Thymus (tissue), 14 donors: ENCODE results near the gene AFF2. TPM values are rescaled to one million over a fixed set of nuclear protein-coding genes. Genes with fewer than 3 reads are reported as not detected.

Source experiments
- DNase-seq, 9 donors: peaks; one replicate each; pipeline ENCODE4 v3.0.0-alpha.2; 2013; ENCODE audit warnings: low spot score in 9 of 9, low read depth in 6 of 9, missing footprints in 1 of 9
- H3K27ac ChIP-seq, 2 donors: one replicate each; pipeline ENCODE4 v1.5.1; 2013; ENCODE audit warnings: control low read depth in 1 of 2, low read depth in 1 of 2, low read length in 1 of 2, mild to moderate bottlenecking in 1 of 2, moderate library complexity in 1 of 2
- H3K27me3 ChIP-seq, 2 donors: one replicate each; pipeline ENCODE4 v1.5.1; 2013; ENCODE audit warnings: low read length in 1 of 2; ENCODE audit not compliant: control insufficient read depth in 2 of 2, insufficient read depth in 1 of 2
- H3K36me3 ChIP-seq, 2 donors: one replicate each; pipeline ENCODE4 v1.5.1; 2013; ENCODE audit warnings: low read length in 1 of 2, mild to moderate bottlenecking in 1 of 2, moderate library complexity in 1 of 2; ENCODE audit not compliant: control insufficient read depth in 2 of 2, insufficient read depth in 2 of 2
- H3K4me1 ChIP-seq, 2 donors: one replicate each; pipeline ENCODE4 v1.5.1; 2013; ENCODE audit warnings: low read length in 2 of 2; ENCODE audit not compliant: control insufficient read depth in 2 of 2, insufficient read depth in 2 of 2
- H3K4me3 ChIP-seq, 2 donors: one replicate each; pipeline ENCODE4 v1.5.1; 2013; ENCODE audit warnings: low read length in 2 of 2, control low read depth in 1 of 2, mild to moderate bottlenecking in 1 of 2
- H3K9me3 ChIP-seq, 2 donors: one replicate each; pipeline ENCODE4 v1.5.1; 2013; ENCODE audit warnings: low read length in 1 of 2, mild to moderate bottlenecking in 1 of 2; ENCODE audit not compliant: control insufficient read depth in 2 of 2, insufficient read depth in 1 of 2
- WGBS: extraction: QIAGEN DNeasy Blood & Tissue Kit; methylation state at CpG from one replicate; pipeline ENCODE4 v1.1.7; 2013; 5-methylcytosine and 5-hydroxymethylcytosine counted together
- long read RNA-seq, 10 donors: transcript quantifications; one replicate each; lab custom pipeline, GENCODE V29; 2026
- polyA plus RNA-seq: library from polyadenylated mRNA; stranded (reverse); fragments of 200-250 nt; gene quantifications from one replicate; pipeline ENCODE4 v1.2.3, GENCODE V29; 2013
- total RNA-seq: library from RNA; stranded (reverse); fragments of 120-200 nt; gene quantifications from one replicate; pipeline ENCODE4 v1.2.4, GENCODE V29; 2013
- donor health status: healthy.

The AFF2 gene
- total RNA-seq, result 27.4 TPM
- polyA plus RNA-seq, result 1.3 TPM
- long read RNA-seq, donor 1, result 0 reads
- long read RNA-seq, donor 2, result 0 reads
- long read RNA-seq, donor 3, result 0 reads
- long read RNA-seq, donor 4, result 0 reads
- long read RNA-seq, donor 5, result 0 reads
- long read RNA-seq, donor 6, result 0 reads
- long read RNA-seq, donor 7, result 0 reads
- long read RNA-seq, donor 8, result 0 reads
- long read RNA-seq, donor 9, result 0 reads
- long read RNA-seq, donor 10, result 0 reads

- peaks cover 0 to 23% of the 10 kb centered on the region in 2 donors for H3K4me1 ChIP-seq
- H3K4me3 ChIP-seq, result peak within 1 kb of the TSS; percentile 66 to 69
- H3K36me3 ChIP-seq, result no peaks in the 10 kb centered on the region
- peak within 1 kb of the TSS in 1 of 2 donors; percentile 12 for H3K27ac ChIP-seq
- no peaks in the 10 kb centered on the region for H3K9me3 ChIP-seq
- peak in 5 of 9 donors; percentile 33 to 71 (median 43) for DNase-seq
- peaks cover 0 to 7% of the 10 kb centered on the region in 2 donors for H3K27me3 ChIP-seq
- WGBS, result under 1% methylated on average over 104 of the region's 115 CpGs
Observed at GRCh38 chrX:148500423-148501385, at the start of gene AFF2. Gene AFF2, plus strand, starts transcription at chrX:148500617. Its CDS starts 481 bp downstream, at chrX:148501098.

GRCh38 chrX:148457279-148457678, 43.1 kb upstream of the AFF2 start:
- 34% methylated on average over 3 of the region's 3 CpGs for WGBS
- H3K4me1 ChIP-seq, result no peaks in the 10 kb centered on the region

GRCh38 chrX:148459343-148459742, 41.1 kb upstream of the AFF2 start:
- H3K27ac ChIP-seq, result no peak overlapping the region
- no peaks in the 10 kb centered on the region for H3K27me3 ChIP-seq
- H3K9me3 ChIP-seq, result no peaks in the 10 kb centered on the region
- H3K4me3 ChIP-seq, result no peak overlapping the region
- no peaks in the 10 kb centered on the region for H3K36me3 ChIP-seq
- no peaks in the 10 kb centered on the region for H3K4me1 ChIP-seq
- 29% methylated on average over 4 of the region's 4 CpGs for WGBS
- DNase-seq, result no peak

More at GRCh38 chrX:148457279-148457678, 43.1 kb upstream of the AFF2 start:
- H3K4me3 ChIP-seq, result no peak overlapping the region
- H3K27ac ChIP-seq, result no peak overlapping the region
- H3K36me3 ChIP-seq, result no peaks in the 10 kb centered on the region
- H3K9me3 ChIP-seq, result no peaks in the 10 kb centered on the region
- DNase-seq, result no peak
- no peaks in the 10 kb centered on the region for H3K27me3 ChIP-seq

- H3K27ac ChIP-seq, result no peak overlapping the region
- DNase-seq, result no peak
- H3K27me3 ChIP-seq, result no peaks in the 10 kb centered on the region
- no peaks in the 10 kb centered on the region for H3K9me3 ChIP-seq
- no peaks in the 10 kb centered on the region for H3K4me1 ChIP-seq
- H3K36me3 ChIP-seq, result no peaks in the 10 kb centered on the region
- WGBS, result 89% methylated on average over 4 of the region's 4 CpGs
- H3K4me3 ChIP-seq, result no peak overlapping the region
Observed at GRCh38 chrX:148466292-148466691, 34.1 kb upstream of the AFF2 start.

GRCh38 chrX:148470324-148470723, 30.1 kb upstream of the AFF2 start:
- WGBS, result 96% methylated on average over 2 of the region's 2 CpGs
- no peak for DNase-seq
- H3K27me3 ChIP-seq, result no peaks in the 10 kb centered on the region
- H3K27ac ChIP-seq, result no peak overlapping the region
- H3K36me3 ChIP-seq, result no peaks in the 10 kb centered on the region
- no peak overlapping the region for H3K4me3 ChIP-seq
- H3K4me1 ChIP-seq, result no peaks in the 10 kb centered on the region
- no peaks in the 10 kb centered on the region for H3K9me3 ChIP-seq

GRCh38 chrX:148474030-148474429, 26.4 kb upstream of the AFF2 start:
- Histone ChIP-seq H3K9me3 (no peaks in the 10 kb centered on the region), H3K36me3 (no peaks in the 10 kb centered on the region), H3K27me3 (no peaks in the 10 kb centered on the region), H3K4me3 (no peak overlapping the region), H3K4me1 (no peaks in the 10 kb centered on the region), H3K27ac (no peak overlapping the region)
- no peak for DNase-seq
- WGBS, result 98% methylated on average over 4 of the region's 4 CpGs

- Histone ChIP-seq H3K4me1 (no peaks in the 10 kb centered on the region), H3K36me3 (no peaks in the 10 kb centered on the region), H3K9me3 (no peaks in the 10 kb centered on the region), H3K27me3 (no peaks in the 10 kb centered on the region), H3K4me3 (no peak overlapping the region), H3K27ac (no peak overlapping the region)
- WGBS, result 97% methylated on average over 2 of the region's 2 CpGs
- no peak for DNase-seq
Observed at GRCh38 chrX:148492057-148492456, 8.4 kb upstream of the AFF2 start.

- H3K27me3 ChIP-seq, result peaks cover 0 to 2% of the 10 kb centered on the region in 2 donors
- no peak overlapping the region for H3K27ac ChIP-seq
- peaks cover 0 to 16% of the 10 kb centered on the region in 2 donors for H3K4me1 ChIP-seq
- 91% methylated on average over 3 of the region's 3 CpGs for WGBS
- DNase-seq, result no peak
- H3K36me3 ChIP-seq, result no peaks in the 10 kb centered on the region
- no peaks in the 10 kb centered on the region for H3K9me3 ChIP-seq
- no peak overlapping the region for H3K4me3 ChIP-seq
Observed at GRCh38 chrX:148495176-148495575, 5.2 kb upstream of the AFF2 start.

GRCh38 chrX:148498067-148498466, 2.4 kb upstream of the AFF2 start:
- peaks cover 0 to 7% of the 10 kb centered on the region in 2 donors for H3K27me3 ChIP-seq
- peaks cover 0 to 23% of the 10 kb centered on the region in 2 donors for H3K4me1 ChIP-seq
- WGBS, result 8% methylated on average over 3 of the region's 3 CpGs
- no peaks in the 10 kb centered on the region for H3K9me3 ChIP-seq
- no peaks in the 10 kb centered on the region for H3K36me3 ChIP-seq
- H3K27ac ChIP-seq, result no peak overlapping the region
- H3K4me3 ChIP-seq, result no peak overlapping the region
- DNase-seq, result peak in 3 of 9 donors; percentile 5 to 48 (median 14)
